Stomach (tissue), 9 donors: ENCODE results near the gene EFNA3. TPM values are rescaled to one million over a fixed set of nuclear protein-coding genes. Genes with fewer than 3 reads are reported as not detected.

Experiments
- DNase-seq, 2 donors: peaks; one replicate each; pipeline versions ENCODE4 v3.0.0 to v3.0.0-alpha.2; 2013 to 2019
- H3K27ac ChIP-seq, 5 donors: fragments of 200-600 bp in 4 of 5; sonication (generic) in 4 of 5; one replicate each; pipeline ENCODE4 v1.5.1; 2013 to 2019; ENCODE audit warnings: mild to moderate bottlenecking in 1 of 5, moderate library complexity in 1 of 5
- H3K27me3 ChIP-seq, 3 donors: fragments of 200-600 bp; sonication (generic); one replicate each; pipeline ENCODE4 v1.5.1; 2017 to 2019; ENCODE audit warnings: mixed run types in 1 of 3
- H3K36me3 ChIP-seq, 4 donors: fragments of 200-600 bp; sonication (generic); 1 replicate in 3 of 4; 2 replicates in 1 of 4; pipeline ENCODE4 v1.5.1; 2016 to 2019
- H3K4me1 ChIP-seq, 4 donors: fragments of 200-600 bp; sonication (generic); one replicate each; pipeline ENCODE4 v1.5.1; 2016 to 2019
- H3K4me3 ChIP-seq, 4 donors: fragments of 200-600 bp; sonication (generic) in 3 of 4; one replicate each; pipeline ENCODE4 v1.5.1; 2016 to 2019; ENCODE audit warnings: mild to moderate bottlenecking in 1 of 4
- H3K9me3 ChIP-seq, 4 donors: fragments of 200-600 bp; sonication (generic); one replicate each; pipeline ENCODE4 v1.5.1; 2016 to 2019
- EP300 ChIP-seq: sonication (generic); formaldehyde crosslinking; IDR thresholded peaks from one replicate; pipeline ENCODE4 v1.6.1; 2017; ENCODE audit warnings: antibody characterized with exemption
- POLR2A ChIP-seq, 4 donors: fragments of 450-650 bp; IDR thresholded peaks; one replicate each; pipeline ENCODE4 v1.6.1; 2016; ENCODE audit warnings: antibody characterized with exemption in 4 of 4, control low read depth in 2 of 4, mild to moderate bottlenecking in 1 of 4, moderate library complexity in 1 of 4
- POLR2AphosphoS5 ChIP-seq, 3 donors: sonication (generic); formaldehyde crosslinking; IDR thresholded peaks; one replicate each; pipeline ENCODE4 v1.6.1; 2016; ENCODE audit warnings: antibody characterized with exemption in 3 of 3
- WGBS, 5 donors: extraction: QIAGEN DNeasy Blood & Tissue Kit in 3 of 5; methylation state at CpG; one replicate each; pipeline versions ENCODE4 v1.1.5 to v1.1.7; 2013 to 2018; 5-methylcytosine and 5-hydroxymethylcytosine counted together
- intact Hi-C: fragments of 100-400 bp; cut with DNase I; formaldehyde crosslinking; loops from one replicate; pipeline ENCODE4 v1.15.1; 2023; ENCODE audit warnings: low total_unique reads
- polyA plus RNA-seq, 3 donors: library from polyadenylated mRNA; stranded (reverse); fragments of 200-250 nt; gene quantifications; one replicate each; pipeline ENCODE4 v1.2.3, GENCODE V29; 2013
- total RNA-seq, 5 donors: library from RNA; depleted of rRNA; stranded (reverse); fragments of >200 nt; gene quantifications; one replicate each; pipeline versions ENCODE4 v1.1.0 to v1.2.3, GENCODE V29; 2014 to 2016
- TF ChIP-seq, protein P1 (sequence below), 7 experiments: fragments of 450-650 bp in 4 of 7; fragments of 200-600 bp in 3 of 7; sonication (generic) in 3 of 7; IDR thresholded peaks; one replicate each; pipeline ENCODE4 v1.5.1; 2016 to 2019; ENCODE audit warnings: antibody characterized with exemption in 7 of 7, control low read depth in 2 of 7, mild to moderate bottlenecking in 1 of 7
- donor health status: healthy with polysubstance abuse.
- donor health status: Bipolar disorder and iron deficiency.
- donor health status: healthy.

Gene EFNA3
- total and polyA plus RNA-seq, 8 donors: 0.76 to 4.9 (median 1.5) TPM; not detected in 5

DNA sequence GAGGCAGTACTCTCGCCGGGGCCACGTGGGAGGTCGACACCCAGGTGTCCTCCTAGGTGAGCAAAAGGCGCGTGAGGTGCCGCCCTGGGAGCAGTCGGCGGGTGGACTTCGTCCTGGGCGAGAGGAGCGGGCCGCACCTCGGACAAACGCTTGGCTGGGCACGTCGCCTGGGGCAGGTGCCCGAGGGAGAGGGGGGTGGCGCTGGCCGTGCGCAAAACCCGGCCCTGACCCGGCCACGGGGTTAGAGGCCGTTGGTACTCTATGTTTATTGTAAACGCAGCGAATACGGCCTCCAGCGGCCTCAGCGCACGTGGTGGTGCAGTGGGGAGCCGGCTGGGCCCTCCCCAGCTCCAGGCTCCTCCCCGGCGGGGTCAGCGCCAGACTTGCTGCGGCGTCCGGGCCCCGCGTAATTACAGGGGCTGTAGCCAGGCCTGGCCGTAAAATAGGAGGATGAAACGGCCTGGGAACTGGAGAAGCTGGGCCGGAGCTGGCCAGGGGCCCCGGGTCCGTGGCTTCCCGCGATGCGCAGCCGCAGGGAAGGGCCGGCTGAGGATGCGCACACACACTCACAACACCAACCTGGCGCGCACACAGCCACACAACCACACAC is 47.4 kb downstream of the EFNA3 start:
- 17 to 37% (median 19%) methylated on average over 44 to 53 of the region's 53 CpGs for WGBS, 5 donors
- Histone ChIP-seq H3K4me1 (peaks cover 45 to 75% (median 71%) of the 10 kb centered on the region in 4 donors), H3K27me3 (peaks cover 0 to 37% (median 9%) of the 10 kb centered on the region in 3 donors), H3K9me3 (no peaks in the 10 kb centered on the region), H3K27ac (peak overlapping the region; percentile 93 to 100 (median 98)), H3K36me3 (peaks cover 0 to 4% (median under 1%) of the 10 kb centered on the region in 4 donors), H3K4me3 (peak overlapping the region; percentile 73 to 78 (median 74))
- DNase-seq: peak; percentile 85 to 91
- intact Hi-C loops: no loop called here
- TF ChIP-seq EP300: no peak
- TF ChIP-seq POLR2AphosphoS5 (IDR thresholded peaks at IDR 0.05): peak in 2 of 3 donors; percentile 82 to 84
- TF ChIP-seq, protein P1, sequence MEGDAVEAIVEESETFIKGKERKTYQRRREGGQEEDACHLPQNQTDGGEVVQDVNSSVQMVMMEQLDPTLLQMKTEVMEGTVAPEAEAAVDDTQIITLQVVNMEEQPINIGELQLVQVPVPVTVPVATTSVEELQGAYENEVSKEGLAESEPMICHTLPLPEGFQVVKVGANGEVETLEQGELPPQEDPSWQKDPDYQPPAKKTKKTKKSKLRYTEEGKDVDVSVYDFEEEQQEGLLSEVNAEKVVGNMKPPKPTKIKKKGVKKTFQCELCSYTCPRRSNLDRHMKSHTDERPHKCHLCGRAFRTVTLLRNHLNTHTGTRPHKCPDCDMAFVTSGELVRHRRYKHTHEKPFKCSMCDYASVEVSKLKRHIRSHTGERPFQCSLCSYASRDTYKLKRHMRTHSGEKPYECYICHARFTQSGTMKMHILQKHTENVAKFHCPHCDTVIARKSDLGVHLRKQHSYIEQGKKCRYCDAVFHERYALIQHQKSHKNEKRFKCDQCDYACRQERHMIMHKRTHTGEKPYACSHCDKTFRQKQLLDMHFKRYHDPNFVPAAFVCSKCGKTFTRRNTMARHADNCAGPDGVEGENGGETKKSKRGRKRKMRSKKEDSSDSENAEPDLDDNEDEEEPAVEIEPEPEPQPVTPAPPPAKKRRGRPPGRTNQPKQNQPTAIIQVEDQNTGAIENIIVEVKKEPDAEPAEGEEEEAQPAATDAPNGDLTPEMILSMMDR (IDR thresholded peaks at IDR 0.05): no peak

DNA sequence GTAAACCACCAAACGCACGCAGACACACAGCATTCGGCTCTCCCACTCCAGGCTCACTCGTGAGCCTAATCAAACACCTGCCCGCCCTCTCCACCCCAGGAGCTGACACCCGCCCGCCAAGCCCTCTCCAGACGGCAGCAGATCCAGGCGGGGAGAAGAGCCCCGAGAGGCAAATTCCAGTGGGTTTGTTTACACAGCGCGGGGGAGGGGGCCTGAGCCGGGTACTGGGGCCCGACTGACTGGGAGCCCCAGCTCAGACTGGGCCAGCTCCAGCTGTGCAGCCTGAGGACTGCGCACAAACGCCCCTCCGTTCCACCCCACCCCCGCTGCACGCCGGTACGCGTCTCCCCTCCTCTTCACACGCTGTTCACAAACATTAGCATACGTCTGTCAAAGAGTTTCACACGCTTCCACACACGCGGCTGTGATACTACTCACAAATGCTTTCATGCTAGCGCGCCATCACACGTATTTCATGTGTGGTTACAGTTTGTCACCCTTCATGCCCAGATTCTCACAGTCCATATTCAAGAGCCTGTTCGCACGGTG is 48.0 kb downstream of the EFNA3 start:
- DNase-seq: peak; percentile 63 to 81
- H3K36me3 ChIP-seq: peaks cover 5 to 10% (median 6%) of the 10 kb centered on the region in 4 donors
- peaks cover 0 to 37% (median 9%) of the 10 kb centered on the region in 3 donors for H3K27me3 ChIP-seq
- intact Hi-C loops: no loop called here
- H3K9me3 ChIP-seq: no peaks in the 10 kb centered on the region
- H3K4me3 ChIP-seq: peak overlapping the region; percentile 73 to 78 (median 74)
- TF ChIP-seq, protein P1 (IDR thresholded peaks at IDR 0.05): no peak
- TF ChIP-seq POLR2A (IDR thresholded peaks at IDR 0.05) (no peak), EP300 (no peak), POLR2AphosphoS5 (IDR thresholded peaks at IDR 0.05) (no peak)
- WGBS, 5 donors: 2 to 5% (median 3%) methylated on average over 20 to 32 of the region's 32 CpGs
- peak overlapping the region; percentile 93 to 100 (median 98) for H3K27ac ChIP-seq
- peaks cover 48 to 81% (median 75%) of the 10 kb centered on the region in 4 donors for H3K4me1 ChIP-seq

DNA sequence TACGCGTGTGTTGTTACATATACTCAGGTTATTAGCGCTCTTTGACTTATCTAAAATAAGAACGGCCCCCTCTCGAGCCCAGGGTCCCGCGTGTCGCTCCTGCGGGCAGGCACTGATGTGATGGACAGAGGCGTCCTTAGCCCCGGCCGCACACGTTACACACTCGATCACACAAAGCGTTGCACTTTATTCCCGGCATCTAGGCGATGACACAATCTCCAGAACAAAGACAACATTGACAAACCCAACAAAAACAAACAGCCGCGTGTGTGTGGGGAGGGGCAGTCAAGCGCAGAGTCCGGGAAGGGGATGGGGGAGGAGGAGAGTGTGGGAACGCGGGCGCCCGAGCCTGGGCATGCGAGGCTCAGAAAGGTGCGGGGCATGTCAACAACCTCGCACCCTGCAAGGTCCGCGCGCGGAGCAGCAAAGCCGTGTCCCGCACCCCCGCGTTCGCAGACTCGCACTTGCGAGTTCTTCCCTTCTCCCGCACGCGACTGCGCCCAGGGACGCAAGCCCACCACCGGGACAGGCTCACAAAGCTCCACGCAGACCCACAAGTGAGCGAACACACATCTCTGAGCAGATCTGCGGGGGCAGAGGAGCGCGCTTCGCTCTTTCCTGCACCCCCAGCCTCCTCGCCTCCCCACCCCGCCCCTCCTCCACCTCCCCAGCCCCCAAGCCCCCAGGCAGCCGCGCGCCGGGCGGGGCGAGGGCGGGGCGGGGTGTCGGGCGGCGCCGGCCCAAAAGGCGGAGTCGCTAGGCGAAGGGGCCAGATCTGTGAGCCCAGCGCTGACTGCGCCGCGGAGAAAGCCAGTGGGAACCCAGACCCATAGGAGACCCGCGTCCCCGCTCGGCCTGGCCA is 48.7 kb downstream of the EFNA3 start, which contains the start of gene EFNA1:
TSS of gene EFNA1 (plus strand) at position 772 of the 862 bp plus-strand sequence. CDS start 102 bp downstream, outside the sequence.
- WGBS, 5 donors: 0 to 1% (median 0%) methylated on average over 43 to 76 of the region's 76 CpGs
- peaks cover 55 to 88% (median 82%) of the 10 kb centered on the region in 4 donors for H3K4me1 ChIP-seq

More for the DNA sequence above, 48.7 kb downstream of the EFNA3 start, which contains the start of gene EFNA1:
- peak; percentile 1 to 92 (median 86) for TF ChIP-seq POLR2AphosphoS5 (IDR thresholded peaks at IDR 0.05)
- TF ChIP-seq, protein P1 (IDR thresholded peaks at IDR 0.05): no peak
- intact Hi-C loops: no loop called here
- H3K4me3 ChIP-seq: peak within 1 kb of the TSS; percentile 73 to 78 (median 74)
- peaks cover 0 to 37% (median 9%) of the 10 kb centered on the region in 3 donors for H3K27me3 ChIP-seq
- no peaks in the 10 kb centered on the region for H3K9me3 ChIP-seq
- H3K36me3 ChIP-seq: peaks cover 11 to 17% (median 13%) of the 10 kb centered on the region in 4 donors
- H3K27ac ChIP-seq: peak within 1 kb of the TSS; percentile 93 to 100 (median 98)
- peak; percentile 82 to 92 for DNase-seq
